Stimulated activated CD8-positive, alpha-beta memory T cell treated with anti-CD3 and anti-CD28 coated beads, Interleukin-7, amount 100 ng/mL, for 1 hour (primary cell): ENCODE data around the gene KITLG.
"Not testable (repeated sequence)": the region's sequence is repeated elsewhere in the genome, so short reads cannot be mapped to it uniquely, and the experiment has no call there.

Experiments
- DNase-seq, 2 donors: peaks; one replicate each; pipeline ENCODE4 v3.0.0-alpha.2; 2020; ENCODE audit warnings: low read depth in 2 of 2

Gene KITLG

DNA sequence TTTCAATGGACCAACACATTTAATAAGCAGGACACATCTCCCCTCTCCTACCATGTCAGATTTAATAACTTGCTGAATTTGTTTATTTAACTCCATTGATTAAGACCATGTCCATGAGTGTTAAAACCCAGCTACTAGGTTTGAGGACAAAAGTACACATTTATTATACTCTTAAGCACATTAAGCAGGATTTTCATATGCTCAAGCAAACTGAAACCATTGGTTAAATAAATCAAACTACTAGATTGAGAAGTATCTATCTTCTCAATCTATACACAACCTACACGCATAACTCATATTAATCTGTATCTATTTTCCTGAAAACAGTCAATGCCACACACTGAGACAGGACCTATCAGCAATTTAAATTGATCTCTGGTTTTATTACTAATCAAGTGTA is 85.2 kb downstream of the KITLG start:
- no peak for DNase-seq

DNA sequence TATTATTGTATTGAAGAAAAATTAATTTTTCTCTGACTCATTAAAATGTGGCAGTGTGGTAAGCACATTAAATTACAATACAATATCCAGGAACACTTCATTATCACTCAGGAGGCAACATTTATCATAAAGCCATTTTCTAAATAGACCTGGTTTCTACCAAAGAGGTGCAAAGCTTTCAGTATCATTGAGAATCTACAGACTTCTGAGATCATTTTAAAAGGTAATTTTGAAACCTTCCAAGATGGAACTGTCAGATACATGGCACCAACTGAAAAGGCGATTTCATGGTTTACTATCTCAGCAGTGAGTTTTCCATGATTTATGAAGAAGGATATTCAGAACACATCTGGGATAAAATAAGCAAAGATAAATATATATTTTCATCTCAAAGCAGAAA is 85.8 kb downstream of the KITLG start:
- DNase-seq = no peak

DNA sequence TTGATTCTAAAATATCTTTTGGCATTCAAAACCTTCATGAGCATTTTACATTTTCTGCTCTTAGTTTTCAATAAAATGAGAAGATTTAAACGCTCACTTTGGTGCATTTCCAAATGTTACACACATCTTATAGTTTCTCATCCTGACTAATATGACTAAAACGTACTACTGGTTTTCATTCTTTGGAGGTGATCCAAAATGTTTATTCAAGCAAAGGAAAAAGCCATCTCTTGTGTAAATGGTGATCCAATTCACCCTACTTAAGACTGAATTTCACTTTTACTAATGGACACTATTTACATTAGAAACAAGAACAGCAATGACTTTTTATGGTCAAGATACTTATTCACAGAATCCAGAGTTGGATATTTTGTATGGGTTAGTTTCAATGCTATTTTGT is 86.6 kb downstream of the KITLG start:
- DNase-seq = no peak

DNA sequence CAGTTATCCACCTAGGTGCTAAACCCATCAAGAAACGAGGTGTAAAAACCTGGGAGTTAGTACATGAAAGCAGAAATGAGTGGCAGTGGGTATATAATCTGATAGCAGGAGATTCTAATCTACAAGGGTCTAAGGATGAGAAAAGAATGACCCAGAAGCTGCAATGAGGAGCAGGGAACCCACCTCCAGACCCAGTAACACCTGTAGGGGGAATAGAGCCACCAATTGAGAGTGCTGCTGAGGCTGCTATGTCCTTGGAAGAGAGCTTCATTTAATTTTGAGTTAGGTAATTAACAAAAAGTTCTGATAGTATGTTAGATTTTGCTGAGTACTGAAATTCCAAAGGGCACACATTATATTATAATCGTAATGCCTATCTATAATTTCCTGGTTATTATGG is 89.8 kb downstream of the KITLG start:
- DNase-seq = no peak

DNA sequence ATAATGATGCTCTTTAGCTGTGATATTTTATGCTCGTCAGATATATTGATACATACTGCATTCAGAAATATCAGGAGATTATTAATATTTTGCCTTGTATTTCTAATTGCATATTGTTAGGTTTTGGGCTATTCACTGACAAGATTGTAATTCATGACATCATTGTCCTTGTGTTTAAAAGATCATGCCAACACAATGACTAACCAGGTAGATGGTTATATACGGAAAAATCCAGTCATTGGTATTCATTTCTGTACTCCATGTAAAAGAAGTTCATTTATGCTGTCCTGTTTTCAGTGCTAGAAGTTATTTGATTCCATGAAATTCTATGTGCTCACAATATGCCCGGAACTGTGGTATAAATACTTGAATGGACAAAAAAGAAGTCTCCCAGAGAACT is 107.5 kb downstream of the KITLG start:
- no peak for DNase-seq

DNA sequence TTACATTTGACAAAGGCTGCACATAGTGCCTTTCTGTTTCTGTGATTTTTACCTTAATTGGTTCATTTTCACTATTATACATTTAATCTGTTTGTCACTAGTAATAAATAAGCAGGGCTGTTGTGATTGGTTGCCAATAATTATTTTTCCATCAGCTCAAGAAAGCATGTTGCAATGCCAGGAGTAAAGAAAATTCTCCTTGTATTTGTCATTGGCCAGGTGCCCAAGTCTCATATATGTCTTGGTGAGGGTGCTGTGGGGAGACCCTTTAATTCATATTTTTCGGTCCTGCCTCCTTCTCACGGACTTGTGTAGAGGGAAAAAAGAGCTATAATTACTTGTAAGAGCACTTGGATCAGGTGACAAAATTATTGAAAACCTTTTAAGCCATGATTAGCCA is 108.0 kb downstream of the KITLG start:
- no peak for DNase-seq

DNA sequence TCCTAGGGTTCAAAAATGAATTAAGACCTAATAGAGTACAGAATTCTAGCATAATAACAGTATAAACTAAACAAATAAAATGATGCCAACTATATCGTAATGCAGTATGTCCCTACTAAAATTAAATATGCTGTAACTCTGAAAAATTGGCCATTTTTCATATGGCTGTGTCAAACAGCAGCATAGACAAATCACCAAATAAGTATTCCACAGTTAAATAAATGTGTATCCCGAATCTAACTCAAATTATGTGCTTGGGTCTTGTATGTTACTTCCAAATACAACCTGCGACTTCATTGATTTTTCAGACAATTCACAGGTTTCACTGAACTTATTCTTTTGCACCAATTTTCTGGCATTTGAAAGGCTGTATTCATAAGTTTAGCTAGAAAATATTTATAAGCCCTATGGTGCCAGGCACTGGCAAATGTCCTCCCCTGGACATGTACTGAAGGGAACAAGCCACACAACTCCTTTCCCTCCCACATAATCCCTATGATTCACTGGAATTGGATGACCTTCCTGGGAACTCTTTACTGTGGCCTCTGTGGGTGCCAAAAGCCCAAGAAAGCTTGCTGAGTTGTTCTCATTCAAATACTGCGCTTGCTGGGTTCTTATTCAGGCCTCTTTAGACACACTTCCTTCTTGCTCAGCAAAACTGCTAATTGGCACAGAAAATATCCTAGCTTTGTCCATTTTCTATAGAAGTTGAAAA is 108.8 kb downstream of the KITLG start:
- DNase-seq = no peak

DNA sequence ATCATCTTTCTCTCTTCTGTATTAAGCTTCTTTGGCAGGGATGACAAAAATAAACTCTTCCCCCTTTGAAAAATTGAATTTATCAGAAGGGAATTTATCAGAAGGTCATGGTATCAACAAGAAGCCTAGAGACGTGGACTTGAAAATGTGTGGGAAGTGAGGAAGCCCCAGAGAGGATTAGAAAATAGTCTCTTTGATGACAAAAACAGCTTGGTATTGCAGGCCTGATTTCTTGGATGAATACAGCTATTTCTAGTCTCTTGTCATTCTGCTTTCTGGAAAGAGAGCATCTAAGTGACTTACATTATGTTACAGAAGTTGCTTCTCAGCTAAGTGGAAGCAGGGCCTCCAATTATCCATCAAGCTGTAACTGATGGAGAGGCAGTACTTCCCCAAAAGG is 111.1 kb downstream of the KITLG start:
- DNase-seq = no peak

DNA sequence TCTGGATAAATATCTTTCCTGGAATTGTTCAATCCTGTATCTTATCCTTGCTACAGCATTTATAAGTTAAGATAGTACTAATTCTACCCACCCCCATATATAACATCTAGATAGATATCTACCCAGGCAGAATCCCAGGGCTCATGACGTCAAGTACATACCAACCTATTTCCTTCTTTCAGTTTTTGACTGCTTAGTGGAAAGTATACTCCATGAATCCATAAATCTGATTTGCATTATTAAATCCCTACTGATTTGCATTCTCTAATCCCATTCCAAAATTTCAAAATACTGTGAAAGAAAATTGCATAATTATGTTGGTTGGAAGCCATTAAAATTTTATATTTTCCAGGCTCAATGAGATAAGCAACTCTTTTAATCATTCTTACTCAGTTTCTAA is 111.7 kb downstream of the KITLG start:
- DNase-seq = no peak

DNA sequence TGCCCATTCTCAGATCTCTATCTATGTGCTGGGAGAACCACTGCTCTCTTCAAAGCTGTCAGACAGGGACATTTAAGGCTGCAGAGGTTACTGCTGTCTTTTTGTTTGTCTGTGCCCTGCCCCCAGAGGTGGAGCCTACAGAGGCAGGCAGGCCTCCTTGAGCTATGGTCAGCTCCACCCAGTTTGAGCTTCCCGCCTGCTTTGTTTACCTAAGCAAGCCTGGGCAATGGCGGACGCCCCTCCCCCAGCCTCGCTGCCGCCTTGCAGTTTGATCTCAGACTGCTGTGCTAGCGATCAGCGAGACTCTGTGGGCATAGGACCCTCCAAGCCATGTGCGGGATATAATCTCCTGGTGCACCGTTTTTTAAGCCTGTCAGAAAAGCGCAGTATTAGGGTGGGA is 113.6 kb downstream of the KITLG start:
- not testable (repeated sequence) for DNase-seq

DNA sequence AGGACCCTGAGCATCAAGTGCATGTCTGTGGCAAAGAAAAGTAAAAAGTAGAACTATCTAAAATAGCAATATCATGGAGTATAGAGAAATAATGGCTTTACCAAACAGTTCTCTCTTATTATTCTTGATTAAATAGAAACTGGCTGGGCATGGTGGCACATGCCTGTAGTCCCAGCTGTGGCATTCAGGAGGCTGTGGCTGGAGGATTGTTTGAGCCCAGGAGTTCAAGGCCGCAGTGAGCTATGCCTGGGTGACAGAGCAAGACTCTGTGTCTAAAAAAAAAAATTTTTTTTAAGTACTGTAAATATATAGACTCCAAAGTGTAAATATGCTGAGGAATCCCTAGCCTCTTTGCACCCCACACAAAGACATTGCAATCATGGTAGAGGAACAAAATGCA is 121.9 kb downstream of the KITLG start:
- DNase-seq = no peak

DNA sequence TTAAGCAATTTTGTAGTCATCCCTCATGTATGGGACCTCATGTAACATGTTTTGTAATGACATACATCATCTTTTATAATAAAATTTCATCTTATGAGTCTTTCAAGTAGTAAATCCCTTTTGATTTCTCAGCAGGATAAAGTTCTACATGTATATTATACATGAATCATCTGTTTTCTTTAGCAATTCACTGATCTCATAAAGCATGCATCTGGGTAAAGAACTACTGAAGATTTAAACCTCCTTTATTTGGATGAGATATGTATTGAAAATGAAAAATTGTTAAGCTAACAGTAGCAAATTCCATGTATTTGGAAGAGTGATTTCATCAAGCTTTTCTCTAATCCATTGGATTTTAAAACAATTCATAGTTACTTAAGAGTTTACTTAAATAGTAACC is 126.9 kb downstream of the KITLG start:
- DNase-seq = no peak

DNA sequence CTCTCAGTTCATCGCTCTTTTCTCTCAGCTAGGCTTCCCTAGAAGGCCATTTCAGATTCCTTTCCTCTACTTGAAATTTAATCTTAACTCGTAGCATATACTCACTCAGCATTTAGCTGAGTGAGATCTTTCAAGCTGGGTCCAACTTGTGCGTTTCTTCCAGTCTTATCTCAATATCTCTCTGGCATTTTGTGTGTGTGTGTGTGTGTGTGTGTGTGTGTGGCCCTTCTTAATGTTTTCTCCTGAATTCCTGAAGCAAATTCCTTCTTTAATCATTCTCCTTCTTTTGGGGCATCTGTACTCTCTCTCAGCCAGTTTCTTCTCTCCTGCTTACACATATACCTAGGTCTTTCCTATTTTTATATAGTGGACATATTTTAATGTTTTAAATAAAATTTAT is 129.1 kb downstream of the KITLG start:
- no peak for DNase-seq

DNA sequence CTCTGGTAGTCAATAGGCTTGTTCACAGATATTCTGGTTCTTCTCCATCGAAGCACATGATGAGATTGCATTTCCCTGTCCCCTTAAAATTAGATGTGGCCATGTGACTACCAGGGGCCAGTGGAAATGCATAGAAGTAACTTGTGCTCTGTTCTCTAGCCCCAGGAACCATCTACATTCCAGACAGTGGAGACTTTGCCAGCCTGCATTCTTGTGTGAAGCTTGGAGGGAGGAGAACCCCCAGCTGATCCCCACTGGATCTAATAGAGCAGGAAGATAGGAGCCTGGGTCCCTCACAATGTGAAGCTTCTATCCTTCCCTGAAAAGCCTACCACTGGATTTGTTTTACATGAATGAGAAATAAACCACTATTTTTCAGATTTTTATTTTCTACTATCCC is 130.1 kb downstream of the KITLG start:
- DNase-seq = no peak

DNA sequence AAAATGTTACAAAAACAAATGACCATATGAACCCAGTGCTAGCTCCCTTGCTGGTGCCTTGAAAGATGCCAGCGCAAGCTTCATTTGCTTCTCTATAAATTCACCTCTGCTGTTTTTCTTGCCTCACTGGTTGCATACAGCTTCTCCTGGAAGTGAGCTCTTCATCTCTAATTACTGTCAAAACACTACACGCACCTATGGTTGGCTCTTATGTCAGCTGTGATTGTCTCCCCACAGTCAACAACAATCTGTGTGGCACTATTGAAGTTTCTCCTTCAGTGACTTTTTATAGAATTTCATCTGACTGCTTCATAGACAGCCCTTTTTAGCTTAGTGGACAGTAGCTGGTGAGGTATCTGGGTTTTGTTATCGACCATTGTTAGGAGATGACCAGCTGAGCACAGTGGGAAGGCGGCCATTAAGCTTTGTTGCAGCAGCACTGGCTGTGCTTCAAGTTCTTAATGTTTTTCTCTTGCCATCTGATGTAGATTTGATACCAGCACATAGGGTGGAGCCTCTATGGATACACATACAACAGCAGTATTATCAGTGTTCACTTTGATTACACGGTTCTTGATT is 131.8 kb downstream of the KITLG start:
- DNase-seq = no peak

DNA sequence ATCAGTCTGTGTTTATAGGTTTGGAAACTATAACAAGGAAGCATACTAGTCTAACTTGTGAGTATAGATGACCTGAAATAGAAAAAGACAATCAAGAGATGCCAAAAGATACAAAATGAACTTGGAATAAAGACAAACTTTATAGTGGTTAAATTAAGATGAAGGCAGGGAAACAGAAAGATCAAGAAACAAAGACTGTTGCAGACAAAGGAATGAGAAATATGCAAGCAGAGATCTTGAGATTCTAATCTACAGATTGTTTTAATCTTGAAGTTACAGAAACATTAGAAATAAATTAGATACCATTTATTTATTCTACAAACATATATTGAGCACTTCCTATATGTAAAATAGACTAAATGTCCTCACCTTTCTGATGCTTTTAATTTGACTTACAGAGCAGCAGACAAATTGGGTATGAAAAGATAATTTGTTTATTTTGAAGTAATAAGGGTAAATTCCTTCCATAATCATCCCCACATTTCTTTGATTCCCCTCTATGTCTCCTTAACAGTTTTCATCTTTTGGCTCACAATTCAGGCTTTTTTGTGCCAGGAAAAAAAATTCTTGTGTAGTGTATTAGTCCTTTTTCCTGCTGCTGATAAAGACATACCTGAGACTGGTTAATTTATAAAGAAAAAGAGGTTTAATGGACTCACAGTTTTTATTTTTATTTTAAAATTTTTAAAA is 134.4 kb downstream of the KITLG start:
- DNase-seq = no peak

DNA sequence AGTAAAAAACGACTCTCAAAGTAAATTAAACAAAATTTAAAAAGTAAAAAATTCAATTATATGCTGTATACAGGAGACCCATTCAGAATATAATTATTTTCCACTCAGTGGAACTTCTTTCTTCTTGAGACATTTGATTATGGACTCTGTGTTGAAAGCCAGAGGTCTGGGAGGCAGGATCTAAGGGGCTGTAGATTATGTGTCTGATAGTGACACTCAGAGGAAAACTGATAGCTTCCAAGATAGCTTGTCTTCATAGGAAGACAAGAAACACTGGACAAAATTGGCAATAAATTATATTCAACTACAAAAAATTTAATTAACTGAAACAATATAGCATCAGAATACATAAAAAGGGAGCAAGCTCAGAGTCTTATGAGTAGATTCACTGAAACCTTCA is 135.8 kb downstream of the KITLG start:
- no peak for DNase-seq
